ENCODE measurements around the gene MSANTD2.
A peak's percentile ranks its signal among the peaks of the same experiment; 100 is the strongest.

The MSANTD2 gene

DNA sequence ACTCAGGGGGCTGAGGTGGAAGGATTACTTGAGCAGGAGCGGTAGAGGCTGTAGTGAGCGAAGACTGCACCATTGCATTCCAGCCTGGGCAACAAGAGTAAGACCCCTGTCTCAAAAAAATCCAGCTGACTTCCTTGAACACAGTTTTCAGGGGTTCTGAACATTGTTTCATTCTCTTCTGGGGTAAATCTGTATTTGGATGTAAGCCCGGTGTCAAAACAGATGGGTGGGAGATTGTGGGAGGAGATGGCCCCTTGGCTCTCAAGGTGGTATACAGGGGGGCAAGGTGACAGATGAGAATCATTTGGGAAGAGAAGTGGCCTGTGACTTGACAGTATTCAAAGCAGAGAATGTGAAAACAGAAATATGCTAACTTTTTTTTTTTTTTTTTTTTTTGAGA lies 42.9 kb downstream of the MSANTD2 start:
- Mint-ChIP-seq H3K9me3 (no peaks in the 10 kb centered on the region), H3K36me3 (ENCODE audit: low read depth) (no peaks in the 10 kb centered on the region), H3K4me1 (peaks cover 26% of the 10 kb centered on the region), H3K4me3 (peak overlapping the region in 1 of 3 experiments; percentile 44), H3K27ac (no peak overlapping the region), H3K27me3 (ENCODE audit: low read depth) (peaks cover 96% of the 10 kb centered on the region)
- TF ChIP-seq, protein P1, sequence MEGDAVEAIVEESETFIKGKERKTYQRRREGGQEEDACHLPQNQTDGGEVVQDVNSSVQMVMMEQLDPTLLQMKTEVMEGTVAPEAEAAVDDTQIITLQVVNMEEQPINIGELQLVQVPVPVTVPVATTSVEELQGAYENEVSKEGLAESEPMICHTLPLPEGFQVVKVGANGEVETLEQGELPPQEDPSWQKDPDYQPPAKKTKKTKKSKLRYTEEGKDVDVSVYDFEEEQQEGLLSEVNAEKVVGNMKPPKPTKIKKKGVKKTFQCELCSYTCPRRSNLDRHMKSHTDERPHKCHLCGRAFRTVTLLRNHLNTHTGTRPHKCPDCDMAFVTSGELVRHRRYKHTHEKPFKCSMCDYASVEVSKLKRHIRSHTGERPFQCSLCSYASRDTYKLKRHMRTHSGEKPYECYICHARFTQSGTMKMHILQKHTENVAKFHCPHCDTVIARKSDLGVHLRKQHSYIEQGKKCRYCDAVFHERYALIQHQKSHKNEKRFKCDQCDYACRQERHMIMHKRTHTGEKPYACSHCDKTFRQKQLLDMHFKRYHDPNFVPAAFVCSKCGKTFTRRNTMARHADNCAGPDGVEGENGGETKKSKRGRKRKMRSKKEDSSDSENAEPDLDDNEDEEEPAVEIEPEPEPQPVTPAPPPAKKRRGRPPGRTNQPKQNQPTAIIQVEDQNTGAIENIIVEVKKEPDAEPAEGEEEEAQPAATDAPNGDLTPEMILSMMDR (IDR thresholded peaks at IDR 0.05; ENCODE audit: unreplicated experiment in 3 of 3) = no peak

DNA sequence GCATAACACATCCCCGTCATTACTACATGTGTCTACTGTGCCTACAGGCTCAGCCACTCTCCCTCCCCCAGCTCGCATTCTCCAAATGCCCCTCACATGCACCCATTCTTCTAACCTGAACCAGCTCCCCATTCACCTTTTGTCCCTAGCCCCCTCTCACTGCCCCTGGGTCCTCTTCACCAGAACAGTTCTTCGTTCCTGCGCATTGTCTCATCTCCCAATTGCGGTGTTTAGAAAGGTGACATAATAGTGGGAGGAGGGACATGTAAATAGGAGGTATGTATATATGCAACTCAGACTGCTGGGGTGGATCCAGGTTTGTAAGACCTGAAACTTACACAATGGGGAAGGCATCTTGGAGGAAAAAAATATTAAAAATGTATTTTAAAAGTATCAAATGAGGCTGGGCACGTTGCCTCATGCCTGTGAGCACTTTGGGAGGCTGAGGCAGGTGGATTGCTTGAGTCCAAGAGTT lies 43.4 kb downstream of the MSANTD2 start:
- H3K27ac Mint-ChIP-seq = no peak overlapping the region
- TF ChIP-seq, protein P1 (IDR thresholded peaks at IDR 0.05; ENCODE audit: unreplicated experiment in 3 of 3) = no peak
- H3K4me3 Mint-ChIP-seq = peak overlapping the region in 1 of 3 experiments; percentile 13
- H3K9me3 Mint-ChIP-seq = no peaks in the 10 kb centered on the region
- H3K27me3 Mint-ChIP-seq (ENCODE audit: low read depth) = peaks cover 98% of the 10 kb centered on the region
- H3K36me3 Mint-ChIP-seq (ENCODE audit: low read depth) = no peaks in the 10 kb centered on the region
- peaks cover 27% of the 10 kb centered on the region for H3K4me1 Mint-ChIP-seq

DNA sequence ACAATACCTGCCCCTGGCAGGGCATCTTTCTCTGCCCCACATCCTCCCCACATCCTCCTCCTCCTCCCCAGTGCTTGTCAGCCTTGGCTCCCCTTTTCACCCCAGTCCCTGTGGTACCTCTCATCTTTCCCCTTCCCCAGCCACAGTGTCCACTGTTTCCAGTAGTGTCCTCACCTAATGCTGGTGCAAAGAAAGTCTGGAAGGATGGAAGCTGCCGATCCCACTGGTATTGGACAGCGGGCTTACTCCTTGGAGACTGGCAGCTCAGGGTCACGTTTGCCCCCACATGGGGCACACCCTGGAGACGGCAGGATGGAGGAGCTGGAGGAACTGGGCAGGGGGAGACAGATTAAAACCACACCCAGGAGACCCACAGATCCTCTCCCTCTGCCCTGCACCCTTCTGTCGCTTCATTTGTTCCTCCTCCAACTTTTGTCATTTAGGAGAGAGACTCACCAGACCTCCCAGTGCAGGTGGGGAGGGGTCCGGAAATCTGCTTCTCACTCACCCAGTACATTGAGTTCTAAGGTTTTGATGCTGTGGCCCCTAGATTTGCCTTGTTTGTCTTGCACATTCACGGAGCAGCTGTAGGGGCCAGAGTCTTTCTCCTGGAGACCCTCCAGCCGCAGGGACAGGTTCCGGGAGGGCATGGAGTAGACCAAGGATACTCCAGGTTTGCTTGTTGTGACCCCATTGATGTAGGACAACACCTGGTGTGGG lies 44.0 kb downstream of the MSANTD2 start:
- Mint-ChIP-seq H3K27ac (no peak overlapping the region), H3K27me3 (ENCODE audit: low read depth) (peaks cover 97% of the 10 kb centered on the region), H3K36me3 (ENCODE audit: low read depth) (no peaks in the 10 kb centered on the region), H3K9me3 (no peaks in the 10 kb centered on the region), H3K4me3 (no peak overlapping the region), H3K4me1 (peaks cover 27% of the 10 kb centered on the region)
- TF ChIP-seq, protein P1 (IDR thresholded peaks at IDR 0.05; ENCODE audit: unreplicated experiment in 3 of 3) = no peak

DNA sequence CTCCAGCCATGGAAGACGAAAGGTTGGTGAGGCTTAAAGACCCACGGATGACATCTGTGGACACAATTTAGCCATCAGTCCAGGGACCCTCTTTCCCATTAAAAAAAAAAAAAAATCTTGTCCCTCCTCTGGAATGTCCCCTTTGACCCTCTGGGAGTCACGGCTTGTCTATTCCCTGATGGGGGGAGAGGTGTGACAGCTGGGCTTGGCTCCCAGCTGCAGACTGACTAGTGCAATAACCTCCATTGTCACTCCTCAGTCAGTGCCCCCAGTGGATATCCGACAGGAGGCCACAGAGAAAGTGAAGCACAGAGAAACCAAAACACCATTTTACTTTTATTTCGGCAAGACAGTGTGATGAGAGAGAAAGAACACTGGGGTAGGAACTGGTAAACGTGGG lies 45.5 kb downstream of the MSANTD2 start:
- TF ChIP-seq, protein P1 (IDR thresholded peaks at IDR 0.05; ENCODE audit: unreplicated experiment in 3 of 3) = no peak
- Mint-ChIP-seq H3K9me3 (no peaks in the 10 kb centered on the region), H3K27ac (no peak overlapping the region), H3K4me3 (no peak overlapping the region), H3K36me3 (ENCODE audit: low read depth) (no peaks in the 10 kb centered on the region), H3K4me1 (peaks cover 17% of the 10 kb centered on the region), H3K27me3 (ENCODE audit: low read depth) (peaks cover 97% of the 10 kb centered on the region)

DNA sequence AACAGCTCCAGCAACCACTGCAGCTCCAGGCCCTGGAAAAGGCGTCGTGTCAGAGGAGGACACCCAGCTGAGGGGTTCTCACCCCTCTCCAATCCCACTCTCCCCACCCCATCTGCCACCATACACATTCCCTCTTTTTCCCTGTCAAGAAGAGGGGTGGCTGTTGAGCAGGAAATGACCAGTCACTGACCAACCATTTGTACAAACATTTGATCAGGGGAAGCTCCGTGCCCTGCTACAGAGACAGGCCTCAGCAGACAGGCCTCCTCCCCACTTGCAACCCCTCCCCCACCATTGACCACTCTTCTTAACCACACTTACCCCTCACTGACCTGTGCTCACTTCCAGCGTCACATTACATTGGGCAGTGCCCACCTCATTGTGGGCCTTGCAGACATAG lies 45.9 kb downstream of the MSANTD2 start:
- Mint-ChIP-seq H3K27me3 (ENCODE audit: low read depth) (peaks cover 97% of the 10 kb centered on the region), H3K4me1 (peaks cover 16% of the 10 kb centered on the region), H3K36me3 (ENCODE audit: low read depth) (no peaks in the 10 kb centered on the region), H3K9me3 (no peaks in the 10 kb centered on the region), H3K27ac (no peak overlapping the region), H3K4me3 (no peak overlapping the region)
- TF ChIP-seq, protein P1 (IDR thresholded peaks at IDR 0.05; ENCODE audit: unreplicated experiment in 3 of 3) = no peak

DNA sequence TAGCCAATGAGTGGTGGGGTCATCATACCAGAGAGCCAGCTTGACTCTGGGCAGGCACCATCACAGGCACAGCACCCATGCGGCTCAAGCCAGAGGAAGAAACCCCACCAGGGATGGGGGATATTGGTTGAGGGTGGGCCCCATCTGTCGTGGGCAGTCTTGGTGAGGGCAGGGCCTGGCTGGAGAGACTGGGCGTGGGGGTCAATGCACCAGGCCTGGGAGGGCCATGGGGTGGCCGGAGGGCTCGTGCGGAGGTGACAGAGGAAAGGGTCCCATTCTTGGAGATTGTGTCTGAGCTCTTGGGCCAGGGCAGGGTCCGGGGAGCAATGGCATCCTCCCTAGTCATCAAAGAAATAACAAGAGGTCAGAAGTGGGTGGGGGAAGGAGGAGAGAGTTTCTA lies 46.6 kb downstream of the MSANTD2 start:
- Mint-ChIP-seq H3K27ac (no peak overlapping the region), H3K27me3 (ENCODE audit: low read depth) (peaks cover 97% of the 10 kb centered on the region), H3K9me3 (no peaks in the 10 kb centered on the region), H3K4me3 (no peak overlapping the region), H3K36me3 (ENCODE audit: low read depth) (no peaks in the 10 kb centered on the region), H3K4me1 (peaks cover 10% of the 10 kb centered on the region)
- TF ChIP-seq, protein P1 (IDR thresholded peaks at IDR 0.05; ENCODE audit: unreplicated experiment in 3 of 3) = no peak
